Stimulated activated CD4-positive, alpha-beta T cell treated with anti-CD3 and anti-CD28 coated beads, Interleukin-4, amount 100 ng/mL, for 24 hours (primary cell): Measurements from ENCODE around the gene EML2.
A peak's percentile ranks its signal among the peaks of the same experiment; 100 is the strongest.
"Not testable (repeated sequence)": the region's sequence is repeated elsewhere in the genome, so short reads cannot be mapped to it uniquely, and the experiment has no call there.

Source experiments
- DNase-seq: peaks from one replicate; pipeline ENCODE4 v3.0.0-alpha.2; 2020

Gene EML2

GRCh38 chr19:45645631-45646344, 6.6 kb upstream of the EML2 start:
- DNase-seq: peak; percentile 86

GRCh38 chr19:45645068-45645630, 6.0 kb upstream of the EML2 start:
- no peak for DNase-seq

GRCh38 chr19:45643927-45644771, 5.0 kb upstream of the EML2 start:
- DNase-seq: no peak

GRCh38 chr19:45643024-45643926, 4.1 kb upstream of the EML2 start:
- DNase-seq: peak; percentile 97

- peak; percentile 84 for DNase-seq
Observed at GRCh38 chr19:45641274-45642105, 2.3 kb upstream of the EML2 start.

GRCh38 chr19:45640849-45641273, 1.7 kb upstream of the EML2 start:
- DNase-seq: peak; percentile 48

GRCh38 chr19:45637890-45638667, 1.1 kb downstream of the EML2 start:
- DNase-seq: no peak

GRCh38 chr19:45636902-45637301, 2.3 kb downstream of the EML2 start:
- DNase-seq: no peak

- no peak for DNase-seq
Observed at GRCh38 chr19:45636275-45636674, 2.9 kb downstream of the EML2 start.

- DNase-seq: peak; percentile 49
Observed at GRCh38 chr19:45632468-45633196, 6.6 kb downstream of the EML2 start.

GRCh38 chr19:45630463-45630862, 8.7 kb downstream of the EML2 start:
- DNase-seq: peak; percentile 40

GRCh38 chr19:45629704-45630103, 9.5 kb downstream of the EML2 start:
- no peak for DNase-seq

GRCh38 chr19:45628219-45628618, 11.0 kb downstream of the EML2 start:
- DNase-seq: not testable (repeated sequence)

GRCh38 chr19:45623984-45624383, 15.2 kb downstream of the EML2 start:
- no peak for DNase-seq

- DNase-seq: no peak
Observed at GRCh38 chr19:45621976-45622503, 17.2 kb downstream of the EML2 start.

- no peak for DNase-seq
Observed at GRCh38 chr19:45621389-45621788, 17.8 kb downstream of the EML2 start.

GRCh38 chr19:45616704-45617017, 22.5 kb downstream of the EML2 start:
- no peak for DNase-seq

- peak; percentile 79 for DNase-seq
Observed at GRCh38 chr19:45615795-45616703, 23.1 kb downstream of the EML2 start.

- DNase-seq: not testable (repeated sequence)
Observed at GRCh38 chr19:45615056-45615455, 24.1 kb downstream of the EML2 start.
